ENCODE data around the gene ATAD3C. TPM values are rescaled to one million over a fixed set of nuclear protein-coding genes. Genes with fewer than 3 reads are reported as not detected.
"Not testable (repeated sequence)": the region's sequence is repeated elsewhere in the genome, so short reads cannot be mapped to it uniquely, and the experiment has no call there.

ATAD3C gene
- total and polyA plus RNA-seq, 2 of the 4 experiments (the other 2 are of a cell fraction), result not detected

DNA sequence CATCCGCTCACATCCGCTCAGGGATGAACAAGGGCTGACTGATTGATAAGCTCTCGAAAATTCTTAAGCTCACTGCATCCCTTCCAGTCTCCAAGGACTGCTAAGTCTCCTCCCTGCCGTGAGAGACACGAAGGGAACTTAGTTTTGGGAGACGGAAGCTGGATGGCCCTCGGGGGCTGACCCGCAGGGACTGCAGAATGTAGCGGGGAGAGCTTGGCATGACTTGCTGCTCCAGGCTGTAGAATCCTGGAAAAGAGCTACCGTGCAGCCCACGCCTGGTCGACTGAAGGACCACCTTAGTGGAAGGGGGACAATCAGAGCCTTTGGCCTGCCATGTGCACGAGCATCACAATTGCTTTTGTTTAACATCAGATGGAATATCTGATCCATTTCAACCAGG is 33.7 kb upstream of the ATAD3C start:
- H3K9me1 ChIP-seq (ENCODE audit: insufficient read depth, low read length), result no peaks in the 10 kb centered on the region
- TF ChIP-seq ELK1 (IDR thresholded peaks at IDR 0.05; ENCODE audit: borderline replicate concordance, low read depth, low read length) (no peak), MAZ (IDR thresholded peaks at IDR 0.05; ENCODE audit: borderline replicate concordance, low read depth, low read length) (no peak), CEBPB (IDR thresholded peaks at IDR 0.05; ENCODE audit: low read depth, low read length) (no peak), POLR2A (IDR thresholded peaks at IDR 0.05; ENCODE audit: low read depth, low read length) (no peak), FOS (IDR thresholded peaks at IDR 0.05; ENCODE audit: low read depth, low read length) (no peak), MXI1 (IDR thresholded peaks at IDR 0.05; ENCODE audit: borderline replicate concordance, low read depth, low read length) (no peak), MAFK (IDR thresholded peaks at IDR 0.05; ENCODE audit: low read depth, low read length) (no peak), BHLHE40 (IDR thresholded peaks at IDR 0.05; ENCODE audit: low read depth, low read length) (no peak)
- ATAC-seq (ENCODE audit: low read depth) (no peak), DNase-seq (no peak)
- in situ Hi-C loops (cut with MboI; ENCODE audit: low sequenced_read_pairs) (no loop called here), dilution Hi-C loops (cut with HindIII; ENCODE audit: low sequenced_read_pairs, unreplicated experiment) (no loop called here), intact Hi-C loops (cut with micrococcal nuclease) (no loop called here)
- H3K56ac ChIP-seq (ENCODE audit: extremely low read depth, insufficient read depth, low read length), result no peak overlapping the region
- no peak overlapping the region for H2BK20ac ChIP-seq (ENCODE audit: low read depth, low read length)
- no peak overlapping the region for H3K18ac ChIP-seq (ENCODE audit: low read depth, low read length)
- POLR2A ChIA-PET (ENCODE audit: unreplicated experiment), result no interaction called here
- CTCF ChIA-PET, result no interaction called here
- no peak overlapping the region for H3K4me3 ChIP-seq (ENCODE audit: insufficient read depth, low read depth, low read length)
- H3K9ac ChIP-seq (ENCODE audit: low read depth, low read length), result no peak overlapping the region
- H4K91ac ChIP-seq (ENCODE audit: insufficient read depth, low read depth, low read length), result no peak overlapping the region
- H3K9me3 ChIP-seq (ENCODE audit: control insufficient read depth, insufficient read depth, low read length), result peaks cover 3% of the 10 kb centered on the region; the same call in 1 of the 2 replicates
- no peak overlapping the region for H2BK120ac ChIP-seq (ENCODE audit: low read depth, low read length)
- no peak overlapping the region for H3K4me2 ChIP-seq (ENCODE audit: low read depth, low read length)
- BruUV-seq (replicated peaks), result no TSS peak
- no peak overlapping the region for H2BK5ac ChIP-seq (ENCODE audit: low read depth, low read length, poor library complexity, severe bottlenecking)
- H4K5ac ChIP-seq (ENCODE audit: low read depth, low read length), result no peak overlapping the region
- no peaks in the 10 kb centered on the region for H3K36me3 ChIP-seq (ENCODE audit: control insufficient read depth, insufficient read depth, low read length)
- H3K4me1 ChIP-seq (ENCODE audit: control insufficient read depth, insufficient read depth, low read length), result no peaks in the 10 kb centered on the region
- no peak overlapping the region for H2AK5ac ChIP-seq (ENCODE audit: low read depth, low read length)
- peaks cover 0 to 4% of the 10 kb centered on the region in 2 experiments; a peak in 1 of 4 replicates for H3K79me1 ChIP-seq (ENCODE audit: low read depth in 1 of 2, low read length in 2 of 2)
- H2AFZ ChIP-seq (replicated peaks; ENCODE audit: low read length, poor library complexity), result no peak overlapping the region
- no peak overlapping the region for H3K27ac ChIP-seq (ENCODE audit: insufficient read depth, low read length)
- no peaks in the 10 kb centered on the region for H3K27me3 ChIP-seq (ENCODE audit: control insufficient read depth, insufficient read depth, low read length)
- H2AK9ac ChIP-seq (replicated peaks; ENCODE audit: low read depth, low read length, poor library complexity), result no peak overlapping the region
- no peak overlapping the region for H3K4ac ChIP-seq (ENCODE audit: low read depth, low read length)
- H3K14ac ChIP-seq (replicated peaks; ENCODE audit: low read depth, low read length), result no peak overlapping the region
- H3K23ac ChIP-seq (ENCODE audit: low read depth, low read length), result no peak overlapping the region
- no peak overlapping the region for H2BK15ac ChIP-seq (ENCODE audit: low read depth, low read length)
- no peaks in the 10 kb centered on the region for H4K20me1 ChIP-seq (ENCODE audit: insufficient read depth, low read length)
- H4K8ac ChIP-seq (ENCODE audit: low read depth in 2 of 2, low read length in 2 of 2), result no peak overlapping the region
- WGBS, 2 experiments (ENCODE audit: extremely low coverage in 2 of 2, insufficient read length in 1 of 2), result 69% methylated on average over 6 of the region's 13 CpGs; no CpG with 5 or more reads in 1 of the 2 experiments

DNA sequence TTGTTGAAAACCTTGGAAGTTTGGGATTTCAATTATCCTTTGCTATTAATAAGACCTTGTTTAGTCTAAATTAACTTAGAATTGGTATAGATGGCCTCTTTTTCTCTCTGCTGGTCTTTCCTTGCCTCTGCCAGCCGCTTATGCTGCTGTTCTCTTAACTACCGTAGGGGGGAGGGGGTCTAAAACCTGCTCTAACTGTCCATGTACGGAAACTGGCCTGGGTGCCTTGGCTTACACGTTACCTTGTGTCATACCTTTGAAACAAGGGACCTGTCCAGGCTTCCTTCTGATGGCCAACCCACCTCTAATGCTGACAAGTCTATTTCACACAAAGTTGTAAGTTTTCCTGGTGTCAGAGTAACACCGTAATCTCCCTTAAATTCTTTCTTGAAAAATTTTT is 32.1 kb upstream of the ATAD3C start:
- CTCF ChIA-PET; BruUV-seq (replicated peaks): not testable (repeated sequence)

More for the DNA sequence above, 32.1 kb upstream of the ATAD3C start:
- H3K79me1 ChIP-seq (ENCODE audit: low read depth in 1 of 2, low read length in 2 of 2); H3K4me2 ChIP-seq (ENCODE audit: low read depth, low read length); H3K18ac ChIP-seq (ENCODE audit: low read depth, low read length); H2BK120ac ChIP-seq (ENCODE audit: low read depth, low read length); H3K4me3 ChIP-seq (ENCODE audit: insufficient read depth, low read depth, low read length); H3K9ac ChIP-seq (ENCODE audit: low read depth, low read length); in situ Hi-C loops (cut with MboI; ENCODE audit: low sequenced_read_pairs); intact Hi-C loops (cut with micrococcal nuclease); H2BK5ac ChIP-seq (ENCODE audit: low read depth, low read length, poor library complexity, severe bottlenecking); H3K27ac ChIP-seq (ENCODE audit: insufficient read depth, low read length); DNase-seq; H2AK9ac ChIP-seq (replicated peaks; ENCODE audit: low read depth, low read length, poor library complexity); H3K23ac ChIP-seq (ENCODE audit: low read depth, low read length); H3K14ac ChIP-seq (replicated peaks; ENCODE audit: low read depth, low read length); H2AFZ ChIP-seq (replicated peaks; ENCODE audit: low read length, poor library complexity); H4K5ac ChIP-seq (ENCODE audit: low read depth, low read length); ATAC-seq (ENCODE audit: low read depth); H4K8ac ChIP-seq (ENCODE audit: low read depth in 2 of 2, low read length in 2 of 2); H3K9me1 ChIP-seq (ENCODE audit: insufficient read depth, low read length); POLR2A ChIA-PET (ENCODE audit: unreplicated experiment); H2AK5ac ChIP-seq (ENCODE audit: low read depth, low read length); H3K27me3 ChIP-seq (ENCODE audit: control insufficient read depth, insufficient read depth, low read length); H2BK20ac ChIP-seq (ENCODE audit: low read depth, low read length); H2BK15ac ChIP-seq (ENCODE audit: low read depth, low read length); H4K91ac ChIP-seq (ENCODE audit: insufficient read depth, low read depth, low read length); H4K20me1 ChIP-seq (ENCODE audit: insufficient read depth, low read length); H3K56ac ChIP-seq (ENCODE audit: extremely low read depth, insufficient read depth, low read length); dilution Hi-C loops (cut with HindIII; ENCODE audit: low sequenced_read_pairs, unreplicated experiment); H3K9me3 ChIP-seq (ENCODE audit: control insufficient read depth, insufficient read depth, low read length); H3K4ac ChIP-seq (ENCODE audit: low read depth, low read length); H3K4me1 ChIP-seq (ENCODE audit: control insufficient read depth, insufficient read depth, low read length); H3K36me3 ChIP-seq (ENCODE audit: control insufficient read depth, insufficient read depth, low read length): not testable (repeated sequence)
- 70% methylated on average over 2 of the region's 5 CpGs; no CpG with 5 or more reads in 1 of the 2 experiments for WGBS, 2 experiments (ENCODE audit: extremely low coverage in 2 of 2, insufficient read length in 1 of 2)
